Caki2 (cell line): ENCODE data around the gene BMP7. TPM values are rescaled to one million over a fixed set of nuclear protein-coding genes. Genes with fewer than 3 reads are reported as not detected.
"Not testable (repeated sequence)": the region's sequence is repeated elsewhere in the genome, so short reads cannot be mapped to it uniquely, and the experiment has no call there.

Experiments
- DNase-seq: peaks from one replicate; pipeline ENCODE4 v3.0.0-alpha.2; 2015; ENCODE audit warnings: low read depth
- in situ Hi-C: cut with HindIII; loops from 2 replicates; pipeline ENCODE4 v1.10.0; 2016; ENCODE audit warnings: low sequenced_read_pairs, low pct_unique_long_range_greater_than_20kb, mixed read lengths
- total RNA-seq: library from RNA; depleted of rRNA; stranded (reverse); fragments of >200 nt; shearing (Covaris generic); gene quantifications from 2 replicates; pipeline ENCODE4 v1.2.3, GENCODE V29; 2014; ENCODE audit warnings: low replicate concordance

BMP7 gene
- total RNA-seq, 1 experiment from 2014 or later: 0.24 TPM

DNA sequence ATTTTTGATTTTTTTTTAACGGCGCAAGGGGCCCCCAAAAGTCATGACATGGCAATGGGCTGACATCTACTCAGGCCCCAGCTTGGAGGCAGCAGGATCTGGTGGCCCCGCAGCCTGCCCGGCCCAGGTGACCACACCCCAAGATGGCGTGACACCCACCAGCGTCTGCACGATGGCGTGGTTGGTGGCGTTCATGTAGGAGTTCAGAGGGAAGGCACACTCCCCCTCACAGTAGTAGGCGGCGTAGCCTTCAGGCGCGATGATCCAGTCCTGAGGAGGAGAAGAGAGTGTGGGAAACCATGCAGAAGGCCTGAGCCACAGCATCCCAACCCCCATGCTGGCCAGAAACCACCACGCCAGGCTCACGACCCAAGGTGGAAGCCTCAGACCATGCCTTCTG is 93.4 kb downstream of the BMP7 start:
- no peak for DNase-seq
- in situ Hi-C loops: no loop called here

DNA sequence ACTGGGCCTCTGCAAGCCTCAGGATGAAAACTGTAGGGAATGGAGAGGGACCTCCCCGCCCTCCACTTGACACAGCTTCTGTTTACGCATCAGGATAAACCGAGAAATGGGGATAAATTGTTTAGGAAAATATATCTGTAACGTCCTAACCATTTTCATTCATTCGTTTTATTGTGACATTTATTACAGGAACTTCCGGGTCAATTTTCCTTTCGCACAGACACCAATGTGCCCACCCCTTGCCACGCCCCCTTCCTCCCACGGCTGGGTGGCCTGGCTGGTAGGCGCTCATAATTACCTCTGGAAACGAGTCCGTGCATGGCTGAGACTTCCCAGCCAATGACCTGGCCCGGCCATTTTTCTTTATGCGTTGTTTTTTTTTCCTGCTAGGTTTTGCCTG is 96.1 kb downstream of the BMP7 start:
- DNase-seq: no peak
- in situ Hi-C loops: no loop called here

DNA sequence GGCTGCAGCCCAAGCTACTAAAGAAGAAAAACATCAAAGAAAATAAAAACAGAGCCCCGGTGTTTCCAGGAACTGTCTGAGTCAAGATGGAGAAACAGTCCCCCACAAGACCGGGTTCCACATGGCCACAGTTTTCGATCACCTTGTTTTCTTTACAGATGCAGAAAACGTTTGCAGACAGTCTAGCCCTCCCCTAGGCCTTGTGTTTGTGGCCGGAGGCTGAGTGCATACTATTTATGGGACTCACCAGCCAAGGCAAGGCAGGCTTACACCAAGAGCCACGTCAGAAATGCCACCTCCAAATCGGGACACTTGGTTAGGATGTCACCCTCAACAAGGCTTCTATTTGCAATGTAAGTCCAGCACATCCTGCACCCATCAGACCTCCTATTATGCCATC is 97.3 kb downstream of the BMP7 start:
- in situ Hi-C loops: no loop called here
- no peak for DNase-seq

DNA sequence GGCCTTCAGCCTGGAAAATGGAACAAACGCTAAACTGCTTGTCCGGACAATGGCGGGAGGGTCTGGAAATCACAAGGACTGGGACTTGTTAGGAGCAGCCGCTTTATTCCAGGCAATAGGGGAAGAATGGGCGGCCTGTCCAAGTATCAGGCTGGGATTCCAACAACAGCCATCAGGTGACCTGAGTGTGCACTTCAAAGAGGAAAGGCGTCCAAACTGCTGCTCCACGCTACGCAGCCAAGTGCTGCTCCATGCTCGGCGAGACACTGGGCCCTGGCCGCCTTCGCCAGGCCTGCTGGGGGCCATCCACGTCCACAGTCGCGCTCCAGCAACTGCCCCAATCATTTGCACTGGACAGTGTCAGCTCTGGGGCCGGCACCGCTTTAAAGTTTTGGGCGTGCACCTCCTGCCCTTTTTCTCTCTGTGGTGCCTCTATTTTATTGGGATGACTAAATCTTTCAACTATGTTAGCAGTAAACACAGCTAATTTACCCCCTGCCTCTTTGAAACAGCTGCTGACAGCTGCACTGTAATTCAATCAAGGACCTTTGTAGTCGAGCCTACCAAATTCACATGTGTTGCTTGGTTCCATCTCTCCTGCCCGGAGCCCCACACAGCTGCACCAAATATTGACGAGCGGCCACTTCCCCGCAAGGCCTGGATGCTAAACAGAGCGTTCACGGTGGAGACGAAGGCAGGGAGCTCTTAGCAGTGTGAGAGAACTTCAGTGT is 98.3 kb downstream of the BMP7 start:
- in situ Hi-C loops: no loop called here
- no peak for DNase-seq

DNA sequence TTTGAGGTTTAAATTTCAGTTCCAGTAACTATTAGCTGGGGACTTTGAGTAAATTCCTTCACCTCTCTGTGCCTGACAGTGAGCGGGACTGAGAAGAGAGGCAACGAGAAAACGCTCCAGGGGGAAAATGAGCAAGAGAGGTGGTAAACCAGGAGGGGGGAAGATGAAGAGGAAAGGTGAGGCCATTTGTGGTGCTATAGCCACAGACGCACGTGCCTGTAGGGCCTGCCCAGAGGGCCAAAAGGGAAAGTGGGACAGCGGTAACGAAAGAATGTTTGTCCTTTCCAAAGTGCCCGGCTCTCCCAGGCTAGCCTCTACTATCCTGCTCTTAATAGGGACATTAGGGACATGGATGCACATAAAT is 99.2 kb downstream of the BMP7 start:
- in situ Hi-C loops: no loop called here
- DNase-seq: no peak

DNA sequence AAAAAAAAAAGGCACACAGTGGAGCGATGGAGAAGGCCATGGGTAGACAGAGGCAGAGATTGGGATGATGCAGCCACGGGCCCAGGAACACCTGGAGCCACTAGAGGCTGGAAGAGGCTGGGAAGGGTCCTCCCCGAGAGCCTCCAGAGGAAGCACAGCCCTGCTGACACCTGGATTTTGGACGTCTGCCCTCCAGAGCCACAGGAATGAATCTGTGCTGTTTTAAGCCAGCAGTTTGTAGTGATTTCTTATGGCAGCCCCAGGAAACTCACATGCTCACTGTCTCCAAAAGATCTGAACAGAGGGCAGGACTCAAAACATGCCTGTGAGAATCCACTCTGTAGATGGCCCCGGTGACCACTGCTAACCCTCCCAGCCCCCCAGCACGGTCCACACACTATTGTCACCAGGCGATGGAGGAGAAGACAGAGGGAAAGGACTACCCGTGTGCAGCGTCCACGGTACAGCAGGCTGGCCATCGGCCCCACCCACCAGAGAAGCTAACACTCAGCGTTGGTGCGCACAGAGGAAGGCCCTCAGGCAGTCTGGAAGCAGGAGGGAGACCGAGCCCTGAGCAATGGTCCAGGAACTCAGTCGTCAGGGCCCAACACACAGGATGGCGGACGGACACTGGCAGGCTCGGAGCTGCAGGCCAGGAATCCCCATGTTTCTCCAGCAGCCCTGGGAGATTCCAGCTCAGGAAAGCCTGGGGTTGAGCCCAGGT is 99.7 kb downstream of the BMP7 start:
- DNase-seq: no peak
- in situ Hi-C loops: no loop called here

DNA sequence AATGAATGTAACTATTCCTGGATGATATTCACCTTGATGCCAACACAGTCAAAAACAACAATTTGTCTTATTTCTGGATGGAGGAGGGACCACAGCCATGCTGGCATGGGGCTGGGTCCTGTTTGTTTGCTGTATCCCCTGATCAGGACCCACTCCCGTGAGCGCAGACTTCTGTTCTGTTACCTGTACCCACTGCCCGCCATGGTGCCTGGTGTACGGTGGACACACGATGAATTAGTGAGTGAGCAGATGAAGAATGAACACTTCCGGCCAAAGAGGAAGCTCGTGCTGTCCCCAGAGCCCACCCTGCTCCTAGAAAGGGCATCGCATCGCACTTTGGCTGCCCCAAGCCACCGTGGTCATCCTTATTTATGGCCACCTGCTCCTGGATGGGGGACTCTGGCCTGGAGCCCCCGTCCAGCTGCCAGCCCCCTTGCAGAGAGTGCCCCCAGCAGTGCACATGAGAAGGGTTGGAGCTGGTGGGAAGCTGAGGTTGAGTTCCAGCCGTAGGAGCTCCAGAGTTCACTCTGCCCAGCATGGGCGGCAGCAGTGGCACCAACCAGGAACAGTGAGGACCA is 100.9 kb downstream of the BMP7 start:
- in situ Hi-C loops: no loop called here
- DNase-seq: no peak

DNA sequence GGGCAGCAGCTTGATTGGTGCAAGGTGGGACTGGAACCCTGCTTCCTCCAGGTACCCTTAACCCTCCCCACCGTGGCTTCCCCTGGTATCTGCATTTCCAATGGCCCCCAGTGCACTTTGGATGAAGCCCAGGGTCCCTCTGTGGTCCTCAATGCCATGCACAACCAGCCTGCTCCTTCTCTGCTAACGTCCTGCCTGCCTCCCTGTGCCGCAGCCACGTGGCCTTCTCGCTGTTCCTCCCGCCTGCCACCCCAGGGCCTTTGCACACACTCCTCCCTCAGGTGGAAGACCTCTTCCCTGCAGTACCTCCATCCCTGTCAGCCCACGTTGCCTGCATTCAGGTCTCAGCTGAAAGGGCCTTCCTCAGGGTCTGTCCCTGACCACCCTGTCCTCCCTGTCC is 101.6 kb downstream of the BMP7 start:
- no peak for DNase-seq
- in situ Hi-C loops: no loop called here

DNA sequence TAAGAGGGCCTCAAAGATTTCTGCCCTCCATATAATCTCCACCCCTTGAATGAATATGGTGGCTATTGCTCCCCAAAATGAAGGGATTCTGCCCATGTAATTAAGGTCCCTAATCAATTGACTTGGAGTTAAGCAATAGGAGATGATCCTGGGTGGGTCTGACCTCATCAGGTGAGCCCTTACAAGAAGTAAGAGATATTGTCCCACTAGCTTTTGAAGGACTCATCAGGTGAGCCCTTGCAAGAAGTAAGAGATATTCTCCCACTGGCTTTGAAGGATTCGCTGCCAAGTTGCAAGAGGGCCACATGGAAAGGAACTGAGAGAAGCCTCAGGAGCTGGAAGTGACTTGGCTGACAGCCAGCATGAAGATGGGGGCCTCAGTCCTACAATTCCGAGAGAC is 103.4 kb downstream of the BMP7 start:
- in situ Hi-C loops: no loop called here
- DNase-seq: no peak

DNA sequence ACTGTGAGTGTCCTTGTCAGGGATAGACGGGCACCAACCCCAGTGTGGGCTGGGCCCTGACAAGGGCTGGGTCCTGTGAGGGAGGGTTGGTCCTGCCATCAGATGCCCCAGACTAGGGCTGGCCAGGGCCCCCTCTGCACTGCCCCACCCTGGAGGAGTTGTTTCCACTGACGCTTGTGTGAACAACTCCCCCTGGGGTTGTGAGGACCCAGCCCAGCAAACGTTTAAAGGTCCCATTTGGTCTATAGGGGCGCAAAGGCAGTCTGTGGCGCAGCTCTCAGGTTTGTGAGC is 104.1 kb downstream of the BMP7 start:
- in situ Hi-C loops: no loop called here
- no peak for DNase-seq

DNA sequence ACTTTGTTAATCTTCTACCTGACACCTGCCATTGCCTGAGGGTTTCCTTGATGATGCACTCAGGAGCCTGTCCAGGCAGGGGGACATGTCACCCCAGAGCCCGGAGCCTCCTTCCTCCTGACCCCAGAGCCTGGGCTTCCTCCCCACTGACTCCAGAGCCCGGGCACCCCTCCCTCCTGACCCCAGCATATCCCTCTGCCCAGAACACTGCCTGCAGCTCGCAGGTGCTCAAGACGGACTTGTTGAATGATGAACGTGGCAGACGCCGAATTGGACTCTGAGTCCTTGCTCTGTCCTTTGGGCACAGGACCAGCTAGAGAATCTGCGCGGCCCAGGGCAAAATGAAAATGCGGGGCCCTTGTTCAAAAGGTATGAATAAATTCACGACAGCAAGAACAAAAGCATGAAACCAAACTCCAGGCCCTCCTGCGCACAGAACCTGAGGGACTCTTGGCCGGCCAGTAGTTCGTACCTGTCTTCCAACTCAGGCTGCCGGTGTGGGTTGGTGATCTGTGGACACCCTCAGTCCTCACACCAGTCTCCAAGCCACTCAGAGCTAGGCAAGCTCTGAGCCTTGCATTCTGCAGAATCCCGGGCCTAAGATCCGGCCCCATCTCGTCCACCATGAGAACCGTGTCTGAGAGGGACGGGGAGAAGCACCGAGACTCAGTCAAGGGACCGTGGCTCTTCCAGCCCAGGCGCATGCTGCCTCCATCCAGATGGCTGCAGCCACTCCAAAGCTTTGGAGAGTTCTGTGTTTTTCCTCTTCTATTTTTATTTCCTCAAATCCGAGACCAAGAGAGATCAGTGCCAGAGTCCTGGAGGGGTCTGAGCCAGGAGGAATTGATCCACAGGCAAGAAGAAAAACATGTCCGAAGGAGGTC is 104.7 kb downstream of the BMP7 start:
- in situ Hi-C loops: no loop called here

DNA sequence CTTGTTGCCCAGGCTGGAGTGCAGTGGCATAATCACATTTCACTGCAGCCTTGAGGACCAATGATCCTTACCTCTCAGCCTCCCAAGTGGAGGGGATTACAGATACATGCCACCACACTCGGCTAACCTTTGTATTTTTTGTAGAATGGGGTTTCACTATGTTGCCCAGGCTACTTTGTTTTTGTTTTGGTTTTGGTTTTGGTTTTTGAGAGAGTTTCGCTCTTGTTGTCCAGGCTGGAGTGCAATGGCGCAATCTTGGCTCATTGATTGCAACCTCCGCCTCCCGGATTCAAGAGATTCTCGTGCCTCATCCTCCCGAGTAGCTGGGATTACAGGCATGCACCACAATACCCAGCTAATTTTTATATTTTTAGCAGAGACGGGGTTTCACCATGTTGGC is 105.5 kb downstream of the BMP7 start:
- in situ Hi-C loops: no loop called here
- no peak for DNase-seq

More for the DNA sequence above, 104.7 kb downstream of the BMP7 start:
- no peak for DNase-seq

DNA sequence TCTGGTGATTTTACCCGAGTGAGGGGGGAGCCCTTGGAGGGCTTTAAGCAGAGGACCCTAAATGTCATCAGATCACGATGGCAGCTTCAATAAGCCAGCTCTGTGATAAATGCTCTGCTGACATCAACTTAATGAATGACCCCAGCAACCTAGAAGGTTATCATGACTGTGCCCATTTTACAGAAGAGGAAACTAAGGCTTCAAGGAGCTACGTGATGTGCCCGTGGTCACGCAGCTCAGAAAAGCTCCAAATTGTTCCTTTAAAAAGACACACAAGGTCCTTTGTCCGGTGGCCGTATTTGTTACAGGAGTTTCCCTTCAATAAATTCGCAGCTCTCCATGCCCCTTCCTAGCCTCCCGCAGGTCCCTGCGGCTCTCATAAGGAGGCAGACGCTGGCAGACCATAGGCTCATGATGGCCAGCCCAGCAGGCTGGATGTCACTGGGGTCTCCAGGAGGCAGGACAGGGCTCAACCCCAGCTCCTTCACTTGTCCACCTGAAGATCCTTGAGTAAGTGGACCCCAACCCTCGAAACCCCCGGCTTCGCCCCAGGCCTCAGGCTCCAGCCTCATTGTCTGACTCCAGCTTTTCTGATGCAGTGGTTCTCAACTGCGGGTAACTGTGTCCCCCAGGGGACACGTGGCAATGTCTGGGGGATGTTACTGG is 106.4 kb downstream of the BMP7 start:
- in situ Hi-C loops: no loop called here
- no peak for DNase-seq

DNA sequence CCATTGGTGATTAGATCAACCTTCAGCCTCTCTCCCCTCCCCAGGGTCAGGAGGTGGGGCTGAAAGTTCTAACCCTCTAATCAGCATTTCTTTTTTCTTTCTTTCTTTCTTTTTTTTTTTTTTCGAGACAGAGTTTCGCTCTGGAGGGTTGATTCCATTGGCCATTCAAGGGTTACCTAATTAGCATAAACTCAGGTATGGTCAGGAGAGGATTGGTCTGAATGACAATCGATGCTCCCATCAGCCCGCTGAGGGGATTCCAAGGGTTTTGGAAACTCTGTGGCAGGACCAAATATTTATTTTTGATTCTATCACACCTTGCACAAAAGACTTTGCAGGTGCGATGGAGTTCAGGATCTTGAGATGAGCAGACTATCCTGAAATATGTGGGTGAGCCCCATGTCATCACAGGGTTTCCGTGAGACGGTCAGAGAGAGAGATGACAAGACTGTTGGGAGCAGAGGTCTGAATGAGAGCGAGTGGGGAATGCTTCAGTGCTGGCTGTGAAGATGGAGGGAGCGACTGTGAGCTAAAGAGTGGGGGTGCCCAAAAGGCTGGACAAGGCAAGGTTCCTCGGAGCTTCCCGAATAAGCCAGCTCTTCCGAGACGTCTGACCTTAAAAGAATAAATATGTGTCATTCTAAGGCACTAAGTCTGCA is 107.1 kb downstream of the BMP7 start:
- no peak for DNase-seq
- in situ Hi-C loops: no loop called here

DNA sequence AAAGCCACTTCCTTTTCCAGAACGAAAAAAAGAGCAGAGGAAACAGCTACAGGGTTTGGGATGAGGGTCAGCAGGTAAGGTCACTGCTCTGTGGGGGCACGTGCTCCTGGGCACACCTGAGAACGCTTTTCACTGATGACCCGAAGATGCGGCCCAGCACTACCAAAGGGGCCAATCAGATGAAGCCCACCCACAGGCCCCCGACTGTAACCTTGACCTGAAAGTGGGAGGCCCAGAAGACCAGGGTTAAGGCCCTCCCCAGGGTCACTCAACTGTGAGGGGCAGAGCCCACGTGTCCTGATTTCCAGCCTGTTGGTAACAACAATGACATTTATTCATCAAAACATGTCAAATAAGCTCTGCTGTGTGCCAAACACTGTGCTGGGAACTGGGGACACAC is 108.0 kb downstream of the BMP7 start:
- in situ Hi-C loops: no loop called here
- DNase-seq: no peak

DNA sequence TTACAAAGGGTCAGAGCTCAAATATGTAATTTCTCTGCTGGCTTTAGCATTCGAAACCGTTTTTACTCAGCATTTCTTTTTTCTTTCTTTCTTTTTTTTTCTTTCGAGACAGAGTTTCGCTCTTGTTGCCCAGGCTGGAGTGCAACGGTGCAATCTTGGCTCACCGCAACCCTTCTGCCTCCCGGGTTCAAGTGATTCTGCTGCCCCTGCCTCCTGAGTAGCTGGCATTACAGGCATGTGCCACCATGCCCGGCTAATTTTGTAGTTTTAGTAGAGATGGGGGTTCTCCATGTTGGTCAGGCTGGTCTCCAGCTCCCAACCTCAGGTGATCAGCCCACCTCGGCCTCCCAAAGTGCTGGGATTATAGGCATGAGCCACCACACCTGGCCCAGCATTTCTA is 108.7 kb downstream of the BMP7 start:
- DNase-seq, in situ Hi-C loops: not testable (repeated sequence)

DNA sequence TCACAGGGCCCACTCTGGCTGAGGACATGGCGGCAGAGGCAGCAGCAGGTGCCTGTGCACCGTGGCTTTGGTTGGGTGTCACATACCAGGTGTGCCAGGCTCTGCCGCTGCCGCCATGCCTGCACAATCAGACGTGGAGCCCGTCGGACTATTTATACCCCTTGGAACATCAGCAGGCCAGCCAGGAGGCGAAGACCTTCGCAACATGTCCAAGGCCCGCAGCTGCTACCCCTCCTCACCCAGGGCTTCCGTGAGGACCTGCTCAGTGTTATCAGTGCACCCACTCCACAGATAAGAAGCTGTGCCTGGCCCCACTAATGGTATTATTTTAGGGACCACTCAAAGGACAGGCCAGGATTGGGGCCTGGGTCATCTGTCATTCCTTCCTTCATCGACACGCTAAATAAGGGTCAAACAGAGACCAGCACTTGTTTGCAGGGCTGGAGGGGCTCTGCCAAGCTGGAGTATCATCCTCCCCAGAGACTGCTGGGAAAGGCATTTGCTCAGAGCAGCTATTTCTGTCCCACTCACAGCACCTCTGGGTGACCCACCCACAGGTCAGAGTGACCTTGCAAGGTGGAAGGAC is 109.2 kb downstream of the BMP7 start:
- in situ Hi-C loops: no loop called here

More for the DNA sequence above, 109.2 kb downstream of the BMP7 start:
- no peak for DNase-seq
